ENCODE data around the gene KDM4C. TPM values are rescaled to one million over a fixed set of nuclear protein-coding genes. Genes with fewer than 3 reads are reported as not detected.

KDM4C gene
- total RNA-seq, 1 experiment from 2014 or later, result 7.1 TPM

- H3K36me3 ChIP-seq (ENCODE audit: control insufficient read depth, insufficient read depth, low read length), result no peaks in the 10 kb centered on the region
- in situ Hi-C loops (cut with HindIII; ENCODE audit: low pct_unique_long_range_greater_than_20kb, low sequenced_read_pairs) (no loop called here), intact Hi-C loops (cut with micrococcal nuclease; ENCODE audit: unreplicated experiment) (no loop called here)
- H3K27ac ChIP-seq (ENCODE audit: low read length), result no peak overlapping the region
- H3K27me3 ChIP-seq (ENCODE audit: control insufficient read depth, insufficient read depth, low read length), result no peaks in the 10 kb centered on the region
- TF ChIP-seq TCF7L2 (IDR thresholded peaks at IDR 0.05; ENCODE audit: low read depth, low read length), result no peak
- no peak for TF ChIP-seq SIN3A (IDR thresholded peaks at IDR 0.05; ENCODE audit: borderline replicate concordance, insufficient read depth, low read depth, low read length)
- no peak for TF ChIP-seq REST (IDR thresholded peaks at IDR 0.05; ENCODE audit: insufficient read depth in 1 of 2, low read depth in 2 of 2, low read length in 1 of 2)
- no peak for TF ChIP-seq CTCF (IDR thresholded peaks at IDR 0.05)
- no peak for TF ChIP-seq POLR2AphosphoS5 (IDR thresholded peaks at IDR 0.05; ENCODE audit: low read depth, low read length)
- H3K4me3 ChIP-seq (ENCODE audit: low read depth in 2 of 2, low read length in 2 of 2), result no peak overlapping the region
- DNase-seq (ENCODE audit: low read depth, low spot score), result no peak
- ChIA-PET CTCF (no interaction called here), POLR2A (no interaction called here)
- no TSS peak for BruUV-seq (replicated peaks)
- H3K9me3 ChIP-seq (ENCODE audit: control insufficient read depth, insufficient read depth, low read depth, low read length), result no peaks in the 10 kb centered on the region
- H3K4me1 ChIP-seq (ENCODE audit: control insufficient read depth, insufficient read depth, low read length), result no peaks in the 10 kb centered on the region
- no peak for ATAC-seq
Observed at GRCh38 chr9:6999794-7000193, 242.0 kb downstream of the KDM4C start.

- Histone ChIP-seq H3K27me3 (ENCODE audit: control insufficient read depth, insufficient read depth, low read length) (no peaks in the 10 kb centered on the region), H3K4me3 (ENCODE audit: low read depth in 2 of 2, low read length in 2 of 2) (no peak overlapping the region), H3K27ac (ENCODE audit: low read length) (no peak overlapping the region), H3K4me1 (ENCODE audit: control insufficient read depth, insufficient read depth, low read length) (no peaks in the 10 kb centered on the region), H3K36me3 (ENCODE audit: control insufficient read depth, insufficient read depth, low read length) (no peaks in the 10 kb centered on the region), H3K9me3 (ENCODE audit: control insufficient read depth, insufficient read depth, low read depth, low read length) (no peaks in the 10 kb centered on the region)
- ATAC-seq (no peak), DNase-seq (ENCODE audit: low read depth, low spot score) (no peak)
- intact Hi-C loops (cut with micrococcal nuclease; ENCODE audit: unreplicated experiment) (no loop called here), in situ Hi-C loops (cut with HindIII; ENCODE audit: low pct_unique_long_range_greater_than_20kb, low sequenced_read_pairs) (no loop called here)
- ChIA-PET CTCF (no interaction called here), POLR2A (interaction anchor here (0.7 kb wide), 1 partner anchor 15 kb away, joined by 5 read pairs; no protein-coding TSS in a partner anchor)
- TF ChIP-seq SIN3A (IDR thresholded peaks at IDR 0.05; ENCODE audit: borderline replicate concordance, insufficient read depth, low read depth, low read length), result no peak
- TF ChIP-seq CTCF (IDR thresholded peaks at IDR 0.05), result no peak
- no peak for TF ChIP-seq TCF7L2 (IDR thresholded peaks at IDR 0.05; ENCODE audit: low read depth, low read length)
- no peak for TF ChIP-seq POLR2AphosphoS5 (IDR thresholded peaks at IDR 0.05; ENCODE audit: low read depth, low read length)
- TF ChIP-seq REST (IDR thresholded peaks at IDR 0.05; ENCODE audit: insufficient read depth in 1 of 2, low read depth in 2 of 2, low read length in 1 of 2), result no peak
- BruUV-seq (replicated peaks), result no TSS peak
Observed at GRCh38 chr9:7001571-7001970, 243.8 kb downstream of the KDM4C start.
